UCSD-AML1 (cell line): ENCODE data around the gene CDC42.

Experiments
- DNase-seq: peaks from one replicate; lab custom pipeline; 2025; ENCODE audit not compliant: unreplicated experiment; lab: John Stamatoyannopoulos, UW

CDC42 gene

DNA sequence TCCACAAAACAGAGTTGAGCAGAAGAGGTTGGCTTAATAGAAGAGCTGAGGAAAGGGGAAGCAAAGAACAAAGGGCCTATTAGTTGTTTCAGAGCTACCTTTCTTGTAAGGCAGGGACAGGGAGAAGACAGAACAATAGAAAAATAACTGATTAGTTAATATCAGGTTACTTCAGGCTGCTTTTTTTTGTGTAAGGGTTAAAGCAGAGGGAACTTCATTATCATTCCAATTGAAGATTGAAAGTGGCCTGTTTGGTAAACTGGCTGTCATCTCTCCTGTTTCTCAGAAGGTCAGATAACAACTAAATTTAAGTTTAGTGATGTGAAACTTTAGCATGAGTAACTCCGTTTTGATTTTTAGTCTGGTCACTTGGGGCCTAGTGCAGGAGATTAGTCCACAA, 22.3 kb downstream of the CDC42 start:
- no peak for DNase-seq

- DNase-seq, result no peak
These were observed 23.2 kb downstream of the CDC42 start for GRCh38 chr1:22075718-22076117.

DNA sequence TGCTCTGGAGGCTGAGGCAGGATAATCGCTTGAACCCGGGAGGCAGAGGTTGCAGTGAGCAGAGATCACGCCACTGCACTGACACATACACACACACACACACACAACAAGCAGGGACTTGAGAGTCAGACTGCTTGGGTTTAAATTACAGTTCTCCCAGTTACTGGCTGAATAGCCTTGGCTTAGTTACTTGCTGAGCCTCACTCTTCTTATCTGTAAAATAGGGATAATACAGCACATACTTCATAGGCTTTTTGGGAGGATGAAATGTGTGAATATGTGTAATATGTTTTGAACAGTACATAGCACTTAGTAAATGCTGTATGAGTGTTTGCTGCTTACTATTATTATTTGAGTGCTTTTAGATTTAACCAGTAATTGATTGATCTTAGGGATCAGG, 23.8 kb downstream of the CDC42 start:
- no peak for DNase-seq

- DNase-seq, result no peak
These were observed 25.2 kb downstream of the CDC42 start for GRCh38 chr1:22077728-22078127.

- no peak for DNase-seq
These were observed 25.6 kb downstream of the CDC42 start for GRCh38 chr1:22078133-22078532.

DNA sequence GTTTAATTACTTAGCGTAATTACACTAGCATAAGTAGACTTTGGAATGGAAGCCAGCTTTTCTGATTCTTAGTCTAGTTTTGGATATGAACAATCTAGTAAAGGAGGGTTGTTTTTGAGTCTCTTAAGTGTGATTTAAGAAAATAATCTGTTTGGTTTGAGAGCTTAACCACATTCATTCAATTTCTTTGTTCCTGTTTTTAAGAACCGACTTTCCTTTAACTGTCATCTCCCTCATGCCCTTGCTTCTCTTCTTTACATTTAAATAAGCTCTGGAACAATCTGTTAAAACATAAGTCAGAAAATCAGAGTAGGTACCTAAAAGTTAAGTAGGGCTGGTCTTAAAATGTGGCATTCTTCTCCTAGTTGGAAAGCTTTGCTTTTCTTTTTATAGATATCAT, 27.7 kb downstream of the CDC42 start:
- DNase-seq, result no peak

GRCh38 chr1:22088331-22088730, 35.8 kb downstream of the CDC42 start:
- DNase-seq, result no peak

GRCh38 chr1:22089134-22089571, 36.6 kb downstream of the CDC42 start:
- DNase-seq, result no peak

GRCh38 chr1:22089787-22090186, 37.3 kb downstream of the CDC42 start:
- no peak for DNase-seq

DNA sequence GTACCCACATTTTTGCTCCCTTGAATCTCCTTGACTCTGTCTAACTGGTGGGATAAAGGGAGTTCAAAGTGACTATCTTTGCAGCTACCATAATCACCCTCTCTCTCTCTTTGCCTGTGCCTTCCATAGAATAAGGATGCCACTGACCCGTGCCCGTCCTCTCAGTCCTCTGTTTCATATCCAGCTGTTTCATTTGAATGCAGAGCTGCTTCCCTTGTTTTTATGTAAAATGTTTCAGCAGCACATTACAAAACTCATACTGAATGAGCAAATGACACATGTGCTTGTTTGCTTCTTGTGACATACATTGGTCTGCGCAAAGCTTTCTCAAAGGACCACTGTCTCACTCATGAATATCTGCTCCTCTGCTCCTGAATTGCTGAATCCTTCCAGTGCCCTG, 38.4 kb downstream of the CDC42 start:
- DNase-seq, result no peak

GRCh38 chr1:22092026-22092768, 39.7 kb downstream of the CDC42 start:
- DNase-seq, result peak; percentile 28

GRCh38 chr1:22093513-22093912, 41.0 kb downstream of the CDC42 start:
- no peak for DNase-seq

- no peak for DNase-seq
These were observed 43.5 kb downstream of the CDC42 start for GRCh38 chr1:22096036-22096435.

- DNase-seq, result no peak
These were observed 44.0 kb downstream of the CDC42 start for GRCh38 chr1:22096463-22096862.

DNA sequence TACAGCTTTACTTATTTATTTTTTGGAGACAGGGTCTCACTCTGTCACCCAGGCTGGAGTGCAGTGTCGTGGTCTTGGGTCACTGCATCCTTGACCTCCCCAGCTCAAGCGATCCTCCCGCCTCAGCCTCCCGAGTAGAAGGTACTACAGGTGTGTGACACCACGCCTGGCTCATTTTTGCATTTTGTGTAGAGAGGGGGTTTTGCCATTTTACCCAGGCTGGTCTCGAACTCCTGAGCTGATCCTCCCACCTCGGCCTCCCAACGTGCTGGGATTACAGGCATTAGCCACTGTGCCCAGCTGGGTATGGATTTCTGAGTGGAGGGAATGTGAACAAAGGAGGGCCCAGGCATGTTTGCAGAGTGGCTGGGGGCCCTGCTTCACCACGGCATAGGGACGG, 46.2 kb downstream of the CDC42 start:
- no peak for DNase-seq

GRCh38 chr1:22100168-22100567, 47.7 kb downstream of the CDC42 start:
- DNase-seq, result no peak

- DNase-seq, result no peak
These were observed 48.7 kb downstream of the CDC42 start for GRCh38 chr1:22101199-22101598.

DNA sequence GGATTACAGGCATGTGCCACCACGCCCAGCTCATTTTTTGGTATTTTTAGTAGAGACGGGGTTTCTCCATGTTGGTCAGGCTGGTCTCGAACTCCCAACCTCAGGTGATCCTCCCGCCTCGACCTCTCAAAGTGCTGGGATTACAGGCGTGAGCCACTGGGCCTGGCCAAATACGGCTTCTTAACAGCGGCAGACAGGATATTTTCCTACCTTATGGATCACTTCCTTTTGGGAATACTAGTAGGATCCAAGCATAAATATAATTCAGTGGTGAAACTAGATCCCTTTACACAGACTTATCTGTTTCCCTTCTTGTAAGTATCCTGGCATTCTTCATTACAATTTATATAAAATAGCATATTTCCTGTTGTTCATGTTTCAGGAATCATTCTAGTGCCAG, 49.5 kb downstream of the CDC42 start:
- DNase-seq, result no peak

DNA sequence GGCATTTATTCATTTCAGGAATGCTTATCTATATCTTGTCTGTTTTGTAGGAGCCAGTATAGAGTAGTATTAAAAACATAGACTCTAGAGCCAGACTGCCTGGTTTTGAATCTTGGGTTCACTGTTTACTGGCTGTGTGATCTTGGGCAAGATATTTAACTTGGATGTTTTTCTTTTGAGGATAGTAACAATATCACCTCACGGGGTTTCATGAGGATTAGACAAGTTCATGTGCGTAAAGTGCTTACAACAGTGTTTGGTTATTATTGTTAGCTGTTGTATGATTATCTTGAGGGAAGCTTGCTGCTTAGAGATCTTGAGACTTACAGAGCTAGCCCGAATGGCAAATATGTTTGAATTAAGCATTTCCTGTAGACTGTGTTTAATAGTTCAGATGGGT, 50.2 kb downstream of the CDC42 start:
- no peak for DNase-seq

DNA sequence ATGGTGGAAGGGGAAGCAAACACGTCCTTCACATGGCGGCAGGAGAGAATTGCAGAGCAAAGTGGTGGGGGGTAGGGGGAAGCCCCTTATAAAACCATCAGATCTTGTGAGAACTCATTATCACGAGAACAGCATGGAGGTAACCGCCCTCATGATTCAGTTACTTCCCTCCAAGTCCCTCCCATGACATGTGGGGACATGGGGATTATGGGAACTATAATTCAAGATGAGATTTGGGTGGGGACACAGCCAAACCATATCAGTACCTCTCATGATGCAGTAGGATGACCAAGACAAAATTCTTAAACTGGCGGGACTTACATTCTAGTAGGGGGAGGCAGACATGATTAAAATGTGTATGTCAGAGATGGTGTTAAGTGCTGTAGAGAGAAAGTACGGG, 51.6 kb downstream of the CDC42 start:
- no peak for DNase-seq

DNA sequence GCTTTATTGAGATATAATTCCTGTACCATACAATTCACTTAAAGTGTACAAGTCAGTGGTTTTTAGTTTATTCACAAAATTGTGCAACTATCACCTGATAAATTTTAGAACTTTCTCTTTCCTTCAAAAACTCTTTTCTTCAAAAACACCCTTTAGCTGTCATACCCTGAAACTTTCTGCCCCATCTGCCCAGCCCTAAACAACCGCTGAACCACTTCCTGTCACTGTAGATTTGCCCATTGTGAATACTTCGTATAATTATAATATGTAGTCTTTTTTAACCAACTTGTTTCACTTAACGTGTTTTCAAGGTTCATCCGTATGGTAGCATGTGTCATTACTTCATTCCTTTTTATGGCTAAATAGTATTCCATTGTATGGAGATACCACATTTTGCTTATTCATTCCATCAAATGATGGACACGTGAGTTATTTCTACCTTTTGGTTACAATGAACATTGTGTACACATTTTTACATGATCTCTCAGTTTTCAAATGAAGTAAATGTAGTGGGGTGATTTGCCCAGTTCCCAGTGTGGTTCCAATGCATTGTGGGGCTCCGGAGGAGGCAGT, 52.4 kb downstream of the CDC42 start:
- no peak for DNase-seq

GRCh38 chr1:22105611-22106207, 53.2 kb downstream of the CDC42 start:
- no peak for DNase-seq

GRCh38 chr1:22107126-22107525, 54.6 kb downstream of the CDC42 start:
- no peak for DNase-seq
